Suprapubic skin (tissue), 4 donors: ENCODE results near the gene ABHD16A.

Experiments
- CTCF ChIP-seq, 2 donors: fragments of 200-600 bp in 1 of 2; fragments of 450-650 bp in 1 of 2; sonication (generic) in 1 of 2; IDR thresholded peaks; one replicate each; pipeline ENCODE4 v1.5.1; 2016 to 2019; ENCODE audit warnings: antibody characterized with exemption in 2 of 2, mild to moderate bottlenecking in 1 of 2, moderate library complexity in 1 of 2
- EP300 ChIP-seq: sonication (generic); formaldehyde crosslinking; IDR thresholded peaks from one replicate; pipeline ENCODE4 v1.6.1; 2017; ENCODE audit warnings: antibody characterized with exemption
- POLR2A ChIP-seq, 2 donors: fragments of 450-650 bp; IDR thresholded peaks; one replicate each; pipeline ENCODE4 v1.6.1; 2017; ENCODE audit warnings: antibody characterized with exemption in 2 of 2, mild to moderate bottlenecking in 2 of 2, moderate library complexity in 2 of 2
- POLR2AphosphoS5 ChIP-seq, 3 donors: sonication (generic); formaldehyde crosslinking; IDR thresholded peaks; one replicate each; pipeline ENCODE4 v1.6.1; 2017; ENCODE audit warnings: antibody characterized with exemption in 3 of 3

GRCh38 chr6:31737991-31738979 is 35.2 kb upstream of the ABHD16A start:
- peak in 1 of 2 donors; percentile 36 for TF ChIP-seq POLR2A (IDR thresholded peaks at IDR 0.05)
- no peak for TF ChIP-seq EP300
- TF ChIP-seq CTCF (IDR thresholded peaks at IDR 0.05): no peak
- no peak for TF ChIP-seq POLR2AphosphoS5 (IDR thresholded peaks at IDR 0.05)
